ENCODE measurements around the gene RALGAPA1. TPM values are rescaled to one million over a fixed set of nuclear protein-coding genes. Genes with fewer than 3 reads are reported as not detected.

RALGAPA1 gene
- total and polyA plus RNA-seq, 2 experiments from 2014 or later: 19.2 to 41.6 TPM

DNA sequence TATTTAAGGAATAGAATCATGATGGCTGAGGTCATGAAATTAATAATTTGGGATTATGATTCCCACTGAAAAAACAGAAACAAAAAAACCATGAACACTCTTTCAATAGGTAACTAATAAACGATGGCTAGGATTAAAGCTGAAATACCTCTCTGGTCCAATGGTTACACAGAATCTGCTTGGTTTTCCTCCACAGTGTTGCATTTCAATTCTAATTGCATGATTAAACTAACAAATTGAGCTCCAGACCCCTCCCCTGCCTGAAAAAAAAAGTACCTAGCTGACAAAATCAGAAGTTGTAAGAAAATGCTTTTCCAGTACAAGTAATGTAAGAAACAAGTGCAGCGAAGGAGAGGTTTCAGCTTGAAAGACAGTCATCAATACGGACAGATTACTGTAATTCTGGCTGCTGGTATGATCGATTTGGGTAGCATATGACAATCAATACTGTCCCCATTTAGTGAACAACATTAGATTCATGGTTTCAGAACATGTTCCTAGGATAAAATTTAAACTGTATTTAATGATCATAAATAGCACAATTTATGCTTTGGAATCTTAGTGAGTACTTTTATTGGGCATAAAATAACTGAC, 243.1 kb downstream of the RALGAPA1 start:
- Histone ChIP-seq H3K9me2 (replicated peaks; ENCODE audit: insufficient read depth) (no peaks in the 10 kb centered on the region), H3K36me3 (replicated peaks; ENCODE audit: insufficient read depth, low read depth) (no peaks in the 10 kb centered on the region), H2AFZ (no peak overlapping the region), H4K20me1 (ENCODE audit: insufficient read depth, poor library complexity, severe bottlenecking) (no peaks in the 10 kb centered on the region), H3K4me2 (no peak overlapping the region), H3K4me1 (ENCODE audit: insufficient read depth) (no peaks in the 10 kb centered on the region), H3K27me3 (no peaks in the 10 kb centered on the region), H3K27ac (no peak overlapping the region), H3K9me3 (ENCODE audit: low read depth) (no peaks in the 10 kb centered on the region), H3K79me2 (no peaks in the 10 kb centered on the region), H3K4me3 (no peak overlapping the region)
- no peak for TF ChIP-seq CTCF (IDR thresholded peaks at IDR 0.05; ENCODE audit: poor library complexity)
- TF ChIP-seq EZH2phosphoT487 (IDR thresholded peaks at IDR 0.05; ENCODE audit: low read depth, severe bottlenecking, unreplicated experiment): no peak
- TF ChIP-seq EZH2 (IDR thresholded peaks at IDR 0.05; ENCODE audit: borderline replicate concordance): no peak
- no peak for DNase-seq (ENCODE audit: low spot score)
- WGBS (ENCODE audit: low lambda C conversion rate, missing lambda C conversion rate): 94% methylated on average over 4 of the region's 4 CpGs

GRCh38 chr14:35558680-35559079, 250.4 kb downstream of the RALGAPA1 start:
- H3K4me2 ChIP-seq: no peak overlapping the region
- DNase-seq (ENCODE audit: low spot score): no peak
- no peaks in the 10 kb centered on the region for H4K20me1 ChIP-seq (ENCODE audit: insufficient read depth, poor library complexity, severe bottlenecking)
- H3K27me3 ChIP-seq: no peaks in the 10 kb centered on the region
- no peak for TF ChIP-seq EZH2phosphoT487 (IDR thresholded peaks at IDR 0.05; ENCODE audit: low read depth, severe bottlenecking, unreplicated experiment)
- no peak for TF ChIP-seq EZH2 (IDR thresholded peaks at IDR 0.05; ENCODE audit: borderline replicate concordance)
- no peak for TF ChIP-seq CTCF (IDR thresholded peaks at IDR 0.05; ENCODE audit: poor library complexity)
- no peak overlapping the region for H2AFZ ChIP-seq
- no peaks in the 10 kb centered on the region for H3K4me1 ChIP-seq (ENCODE audit: insufficient read depth)
- H3K9me2 ChIP-seq (replicated peaks; ENCODE audit: insufficient read depth): no peaks in the 10 kb centered on the region
- no peaks in the 10 kb centered on the region for H3K36me3 ChIP-seq (replicated peaks; ENCODE audit: insufficient read depth, low read depth)
- no peaks in the 10 kb centered on the region for H3K79me2 ChIP-seq
- 67% methylated on average over 2 of the region's 2 CpGs for WGBS (ENCODE audit: low lambda C conversion rate, missing lambda C conversion rate)
- no peak overlapping the region for H3K27ac ChIP-seq
- H3K9me3 ChIP-seq (ENCODE audit: low read depth): no peaks in the 10 kb centered on the region
- H3K4me3 ChIP-seq: no peak overlapping the region

DNA sequence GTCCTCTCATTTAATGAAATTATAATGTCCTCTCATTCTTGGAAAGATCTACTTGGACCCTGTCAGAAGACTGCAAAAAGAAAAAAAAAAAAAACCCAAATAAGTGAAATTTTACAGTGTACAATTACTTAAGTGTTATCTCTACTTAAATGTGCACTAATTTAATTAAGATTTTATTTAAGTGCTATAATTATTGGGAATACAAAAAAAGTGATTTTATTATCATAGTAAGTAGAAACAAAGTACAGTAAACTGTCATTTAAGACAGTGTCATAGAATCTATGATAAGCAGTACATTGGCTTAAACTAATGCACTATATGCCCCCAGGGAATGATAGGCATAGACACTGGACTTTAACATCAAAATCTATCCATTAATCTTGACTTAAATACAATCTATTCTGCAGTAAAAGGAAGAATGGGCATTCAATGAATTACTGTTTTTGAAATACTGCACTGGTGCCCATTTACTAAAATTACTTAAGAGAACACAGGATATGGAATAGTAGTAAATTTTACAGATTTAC, 251.8 kb downstream of the RALGAPA1 start:
- Histone ChIP-seq H3K9me3 (ENCODE audit: low read depth) (no peaks in the 10 kb centered on the region), H3K27me3 (no peaks in the 10 kb centered on the region), H3K27ac (no peak overlapping the region), H4K20me1 (ENCODE audit: insufficient read depth, poor library complexity, severe bottlenecking) (no peaks in the 10 kb centered on the region), H3K79me2 (no peaks in the 10 kb centered on the region), H3K4me2 (no peak overlapping the region), H3K4me1 (ENCODE audit: insufficient read depth) (no peaks in the 10 kb centered on the region), H3K4me3 (no peak overlapping the region), H3K36me3 (replicated peaks; ENCODE audit: insufficient read depth, low read depth) (no peaks in the 10 kb centered on the region), H2AFZ (no peak overlapping the region), H3K9me2 (replicated peaks; ENCODE audit: insufficient read depth) (no peaks in the 10 kb centered on the region)
- DNase-seq (ENCODE audit: low spot score): no peak
- TF ChIP-seq EZH2 (IDR thresholded peaks at IDR 0.05; ENCODE audit: borderline replicate concordance): no peak
- TF ChIP-seq CTCF (IDR thresholded peaks at IDR 0.05; ENCODE audit: poor library complexity): no peak
- no peak for TF ChIP-seq EZH2phosphoT487 (IDR thresholded peaks at IDR 0.05; ENCODE audit: low read depth, severe bottlenecking, unreplicated experiment)

Measured in hepatocyte (in vitro differentiated cells).